Naive B cell (primary cell): Measurements from ENCODE around the gene WDR7. TPM values are rescaled to one million over a fixed set of nuclear protein-coding genes. Genes with fewer than 3 reads are reported as not detected.
A peak's percentile ranks its signal among the peaks of the same experiment; 100 is the strongest.

Experiments
- ATAC-seq, 2 donors: fragments of 150-1000 bp; cut with Tn5 transposase; 2 replicates each; pipeline ENCODE4 v1.10.0; 2021; ENCODE audit warnings: low read depth in 2 of 2, mild to moderate bottlenecking in 2 of 2, moderate library complexity in 2 of 2
- DNase-seq: peaks from one replicate; pipeline ENCODE4 v3.0.0; 2022
- H3K27ac Mint-ChIP-seq, 6 donors: one replicate each; pipeline ENCODE4 v1.8.0; 2020 to 2022; ENCODE audit warnings: mild to moderate bottlenecking in 6 of 6, mixed read lengths in 6 of 6, moderate library complexity in 5 of 6, inconsistent platforms in 2 of 6
- H3K27me3 Mint-ChIP-seq, 3 donors: one replicate each; pipeline ENCODE4 v1.8.0; 2021 to 2022; ENCODE audit warnings: mixed read lengths in 3 of 3, mild to moderate bottlenecking in 1 of 3
- H3K36me3 Mint-ChIP-seq, 2 donors: one replicate each; pipeline ENCODE4 v1.8.0; 2020 to 2022; ENCODE audit warnings: mixed read lengths in 2 of 2, inconsistent platforms in 1 of 2, mild to moderate bottlenecking in 1 of 2
- H3K4me1 Mint-ChIP-seq, 3 donors: one replicate each; pipeline ENCODE4 v1.8.0; 2020 to 2022; ENCODE audit warnings: mixed read lengths in 3 of 3, inconsistent platforms in 1 of 3, mild to moderate bottlenecking in 1 of 3, moderate library complexity in 1 of 3
- H3K4me3 Mint-ChIP-seq, 8 donors: one replicate each; pipeline ENCODE4 v1.8.0; 2020 to 2022; ENCODE audit warnings: mild to moderate bottlenecking in 8 of 8, mixed read lengths in 8 of 8, moderate library complexity in 8 of 8, inconsistent platforms in 2 of 8
- H3K9me3 Mint-ChIP-seq, 7 donors: one replicate each; pipeline ENCODE4 v1.8.0; 2020 to 2022; ENCODE audit warnings: mixed read lengths in 7 of 7, mild to moderate bottlenecking in 5 of 7, inconsistent platforms in 2 of 7, moderate library complexity in 1 of 7
- polyA plus RNA-seq, 6 donors: library from polyadenylated mRNA; unstranded; fragments of 300-500 nt; fragmentation: Illumina TruSeq; gene quantifications; one replicate each; pipeline ENCODE4 v1.2.3, GENCODE V29; 2021; ENCODE audit warnings: low read depth in 6 of 6

Gene WDR7
- polyA plus RNA-seq, 6 donors from 2014 or later: 14.7 to 24.7 (median 21.6) TPM

- H3K27ac Mint-ChIP-seq: no peak overlapping the region
- DNase-seq (no peak), ATAC-seq (no peak)
- peaks cover 0 to 14% of the 10 kb centered on the region in 2 donors for H3K36me3 Mint-ChIP-seq
- H3K27me3 Mint-ChIP-seq: peaks cover 63 to 86% (median 69%) of the 10 kb centered on the region in 3 donors
- H3K4me1 Mint-ChIP-seq: peaks cover 0 to 4% (median 0%) of the 10 kb centered on the region in 3 donors
- peak overlapping the region in 1 of 8 donors; percentile 66 for H3K4me3 Mint-ChIP-seq
- peaks cover 7 to 24% (median 11%) of the 10 kb centered on the region in 7 donors for H3K9me3 Mint-ChIP-seq
These were observed 399.3 kb downstream of the WDR7 start for GRCh38 chr18:57050310-57050949.

GRCh38 chr18:57051021-57051656 lies 400.0 kb downstream of the WDR7 start:
- peaks cover 0 to 4% (median 0%) of the 10 kb centered on the region in 3 donors for H3K4me1 Mint-ChIP-seq
- peaks cover 0 to 19% of the 10 kb centered on the region in 2 donors for H3K36me3 Mint-ChIP-seq
- H3K9me3 Mint-ChIP-seq: peaks cover 6 to 21% (median 8%) of the 10 kb centered on the region in 7 donors
- H3K27ac Mint-ChIP-seq: peak overlapping the region in 1 of 6 donors; percentile 64
- DNase-seq (no peak), ATAC-seq (no peak)
- peaks cover 70 to 86% (median 70%) of the 10 kb centered on the region in 3 donors for H3K27me3 Mint-ChIP-seq
- H3K4me3 Mint-ChIP-seq: no peak overlapping the region

- ATAC-seq: no peak
- Mint-ChIP-seq H3K36me3 (peaks cover 0 to 19% of the 10 kb centered on the region in 2 donors), H3K4me3 (no peak overlapping the region), H3K9me3 (peaks cover 6 to 21% (median 9%) of the 10 kb centered on the region in 7 donors), H3K27me3 (peaks cover 72 to 85% (median 75%) of the 10 kb centered on the region in 3 donors), H3K4me1 (peaks cover 0 to 4% (median 0%) of the 10 kb centered on the region in 3 donors), H3K27ac (no peak overlapping the region)
- DNase-seq: no peak
These were observed 400.5 kb downstream of the WDR7 start for GRCh38 chr18:57051657-57052044.

- Mint-ChIP-seq H3K36me3 (peaks cover 0 to 19% of the 10 kb centered on the region in 2 donors), H3K9me3 (peaks cover 6 to 21% (median 12%) of the 10 kb centered on the region in 7 donors), H3K4me3 (no peak overlapping the region), H3K27ac (peak overlapping the region in 1 of 6 donors; percentile 65), H3K4me1 (peaks cover 0 to 4% (median 0%) of the 10 kb centered on the region in 3 donors), H3K27me3 (peaks cover 73 to 84% (median 75%) of the 10 kb centered on the region in 3 donors)
- ATAC-seq: no peak
- DNase-seq: no peak
These were observed 401.0 kb downstream of the WDR7 start for GRCh38 chr18:57052173-57052572.

- Mint-ChIP-seq H3K4me1 (peaks cover 0 to 4% (median under 1%) of the 10 kb centered on the region in 3 donors), H3K4me3 (no peak overlapping the region), H3K9me3 (peaks cover 6 to 26% (median 13%) of the 10 kb centered on the region in 7 donors), H3K27me3 (peaks cover 73 to 83% (median 76%) of the 10 kb centered on the region in 3 donors), H3K27ac (no peak overlapping the region), H3K36me3 (peaks cover 2 to 20% of the 10 kb centered on the region in 2 donors)
- DNase-seq (no peak), ATAC-seq (no peak)
These were observed 401.6 kb downstream of the WDR7 start for GRCh38 chr18:57052759-57053158.

- H3K36me3 Mint-ChIP-seq: peaks cover 5 to 28% of the 10 kb centered on the region in 2 donors
These were observed 403.7 kb downstream of the WDR7 start for GRCh38 chr18:57054891-57055290.

GRCh38 chr18:57057890-57058289 lies 406.7 kb downstream of the WDR7 start:
- Mint-ChIP-seq H3K4me1 (peaks cover 0 to 7% (median 6%) of the 10 kb centered on the region in 3 donors), H3K27me3 (peaks cover 61 to 81% (median 75%) of the 10 kb centered on the region in 3 donors), H3K4me3 (peak overlapping the region in 1 of 8 donors; percentile 71), H3K27ac (peak overlapping the region in 1 of 6 donors; percentile 54), H3K36me3 (peaks cover 9 to 28% of the 10 kb centered on the region in 2 donors), H3K9me3 (peaks cover 6 to 32% (median 17%) of the 10 kb centered on the region in 7 donors)
- DNase-seq: no peak
- ATAC-seq: no peak

More at GRCh38 chr18:57054891-57055290, 403.7 kb downstream of the WDR7 start:
- Mint-ChIP-seq H3K27ac (no peak overlapping the region), H3K27me3 (peaks cover 77 to 87% (median 86%) of the 10 kb centered on the region in 3 donors), H3K9me3 (peaks cover 6 to 32% (median 16%) of the 10 kb centered on the region in 7 donors), H3K4me3 (no peak overlapping the region), H3K4me1 (peaks cover 0 to 10% (median 7%) of the 10 kb centered on the region in 3 donors)
- DNase-seq (no peak), ATAC-seq (no peak)

- DNase-seq (no peak), ATAC-seq (no peak)
- peaks cover 6 to 31% (median 17%) of the 10 kb centered on the region in 7 donors for H3K9me3 Mint-ChIP-seq
- no peak overlapping the region for H3K4me3 Mint-ChIP-seq
- peaks cover 9 to 28% of the 10 kb centered on the region in 2 donors for H3K36me3 Mint-ChIP-seq
- H3K4me1 Mint-ChIP-seq: peaks cover 0 to 7% (median 6%) of the 10 kb centered on the region in 3 donors
- H3K27me3 Mint-ChIP-seq: peaks cover 60 to 82% (median 66%) of the 10 kb centered on the region in 3 donors
- no peak overlapping the region for H3K27ac Mint-ChIP-seq
These were observed 407.6 kb downstream of the WDR7 start for GRCh38 chr18:57058734-57059133.

GRCh38 chr18:57059366-57059765 lies 408.2 kb downstream of the WDR7 start:
- Mint-ChIP-seq H3K4me1 (peaks cover 0 to 7% (median 6%) of the 10 kb centered on the region in 3 donors), H3K9me3 (peaks cover 6 to 25% (median 14%) of the 10 kb centered on the region in 7 donors), H3K4me3 (no peak overlapping the region), H3K27me3 (peaks cover 54 to 75% (median 60%) of the 10 kb centered on the region in 3 donors), H3K36me3 (peaks cover 9 to 24% of the 10 kb centered on the region in 2 donors), H3K27ac (no peak overlapping the region)
- ATAC-seq (no peak), DNase-seq (no peak)

- Mint-ChIP-seq H3K4me3 (no peak overlapping the region), H3K9me3 (peaks cover 2 to 14% (median 7%) of the 10 kb centered on the region in 7 donors), H3K36me3 (peaks cover 9 to 10% of the 10 kb centered on the region in 2 donors), H3K27ac (no peak overlapping the region), H3K4me1 (peaks cover 0 to 7% (median 6%) of the 10 kb centered on the region in 3 donors), H3K27me3 (peaks cover 39 to 61% (median 46%) of the 10 kb centered on the region in 3 donors)
- no peak for DNase-seq
- ATAC-seq: no peak
These were observed 409.7 kb downstream of the WDR7 start for GRCh38 chr18:57060814-57061213.

GRCh38 chr18:57062178-57062577 lies 411.0 kb downstream of the WDR7 start:
- H3K9me3 Mint-ChIP-seq: peaks cover 0 to 10% (median 2%) of the 10 kb centered on the region in 7 donors
- peaks cover 9% of the 10 kb centered on the region in 2 donors for H3K36me3 Mint-ChIP-seq
- no peak overlapping the region for H3K4me3 Mint-ChIP-seq
- H3K27me3 Mint-ChIP-seq: peaks cover 25 to 53% (median 35%) of the 10 kb centered on the region in 3 donors
- H3K27ac Mint-ChIP-seq: peak overlapping the region in 1 of 6 donors; percentile 22
- H3K4me1 Mint-ChIP-seq: peaks cover 0 to 7% (median 6%) of the 10 kb centered on the region in 3 donors
- DNase-seq (no peak), ATAC-seq (no peak)

GRCh38 chr18:57062844-57063243 lies 411.7 kb downstream of the WDR7 start:
- Mint-ChIP-seq H3K27ac (no peak overlapping the region), H3K9me3 (peaks cover 0 to 6% (median 0%) of the 10 kb centered on the region in 7 donors), H3K4me3 (no peak overlapping the region), H3K27me3 (peaks cover 19 to 46% (median 31%) of the 10 kb centered on the region in 3 donors), H3K36me3 (peaks cover 6 to 8% of the 10 kb centered on the region in 2 donors), H3K4me1 (peaks cover 0 to 6% (median 6%) of the 10 kb centered on the region in 3 donors)
- no peak for DNase-seq
- ATAC-seq: no peak

GRCh38 chr18:57063601-57064103 lies 412.5 kb downstream of the WDR7 start:
- no peak for DNase-seq
- Mint-ChIP-seq H3K9me3 (peaks cover 0 to 2% (median 0%) of the 10 kb centered on the region in 7 donors), H3K4me1 (no peaks in the 10 kb centered on the region), H3K36me3 (peaks cover 0 to 3% of the 10 kb centered on the region in 2 donors), H3K27me3 (peaks cover 11 to 38% (median 23%) of the 10 kb centered on the region in 3 donors), H3K27ac (no peak overlapping the region), H3K4me3 (no peak overlapping the region)
- no peak for ATAC-seq
